Neural cell (in vitro differentiated cells): Measurements from ENCODE around the gene MACF1. TPM values are rescaled to one million over a fixed set of nuclear protein-coding genes. Genes with fewer than 3 reads are reported as not detected.

ENCODE experiments used
- H2AFZ ChIP-seq: fragments of 200-600, 300-800 bp; sonication (generic), shearing (Covaris generic); 2 replicates; pipeline ENCODE4 v1.6.0; 2014; ENCODE audit warnings: low read depth, mild to moderate bottlenecking, antibody characterized with exemption, low read length, moderate library complexity
- H3F3A ChIP-seq: fragments of 200-600 bp; shearing (Covaris generic); 2 replicates; pipeline ENCODE4 v1.6.1; 2016; ENCODE audit warnings: mild to moderate bottlenecking, moderate library complexity, mixed read lengths, antibody characterized with exemption, low read length; ENCODE audit not compliant: insufficient read depth, poor library complexity, severe bottlenecking
- H3K27ac ChIP-seq: fragments of 200-600, 300-800 bp; sonication (generic), shearing (Covaris generic); 2 replicates; pipeline ENCODE4 v1.5.1; 2014; ENCODE audit warnings: mild to moderate bottlenecking, low read length, moderate library complexity
- H3K27me3 ChIP-seq: fragments of 300-800, 200-600 bp; sonication (generic), shearing (Covaris generic); 2 replicates; pipeline ENCODE4 v1.6.0; 2014; ENCODE audit warnings: mild to moderate bottlenecking, low read depth, low read length, moderate library complexity; ENCODE audit not compliant: insufficient read depth
- H3K36me3 ChIP-seq: fragments of 300-800, 200-600 bp; sonication (generic), shearing (Covaris generic); 2 replicates; pipeline ENCODE4 v1.5.1; 2014; ENCODE audit warnings: mild to moderate bottlenecking, antibody characterized with exemption, low read length, moderate library complexity; ENCODE audit not compliant: insufficient read depth
- H3K4me2 ChIP-seq: fragments of 300-800, 200-600 bp; sonication (generic), shearing (Covaris generic); 2 replicates; pipeline ENCODE4 v1.6.0; 2014; ENCODE audit warnings: mild to moderate bottlenecking, low read length
- H3K4me3 ChIP-seq: fragments of 300-800, 200-600 bp; sonication (generic), shearing (Covaris generic); 2 replicates; pipeline ENCODE4 v1.5.1; 2014; ENCODE audit warnings: mild to moderate bottlenecking, low read length, moderate library complexity
- H3K79me2 ChIP-seq: fragments of 200-600 bp; shearing (Covaris generic); replicated peaks from 2 replicates; pipeline ENCODE4 v1.6.0; 2014; ENCODE audit warnings: mild to moderate bottlenecking, low read length, moderate library complexity; ENCODE audit not compliant: insufficient read depth
- H3K9ac ChIP-seq: fragments of 300-800, 200-600 bp; sonication (generic), shearing (Covaris generic); 2 replicates; pipeline ENCODE4 v1.6.1; 2016; ENCODE audit warnings: mild to moderate bottlenecking, low read length, mixed read lengths
- H3K9me2 ChIP-seq: fragments of 200-600 bp; shearing (Covaris generic); 2 replicates; pipeline ENCODE4 v1.6.1; 2016; ENCODE audit warnings: mild to moderate bottlenecking, low read length, mixed read lengths; ENCODE audit not compliant: insufficient read depth
- H3K9me3 ChIP-seq: fragments of 200-600, 300-800 bp; sonication (generic), shearing (Covaris generic); 2 replicates; pipeline ENCODE4 v1.6.1; 2016; ENCODE audit warnings: mild to moderate bottlenecking, mixed run types, low read length, moderate library complexity, mixed read lengths
- H4K20me1 ChIP-seq: fragments of 200-600 bp; shearing (Covaris generic); 2 replicates; pipeline ENCODE4 v1.6.1; 2016; ENCODE audit warnings: mild to moderate bottlenecking, mixed run types; ENCODE audit not compliant: insufficient read depth
- EP300 ChIP-seq: fragments of 450-650 bp; conservative IDR thresholded peaks from 2 replicates; pipeline ENCODE4 v1.6.1; 2014; ENCODE audit warnings: antibody characterized with exemption, mild to moderate bottlenecking, moderate library complexity; ENCODE audit not compliant: poor library complexity, severe bottlenecking
- EZH2 ChIP-seq: fragments of 200-600, 300-800 bp; shearing (Covaris generic), sonication (generic); IDR thresholded peaks from 2 replicates; pipeline ENCODE4 v1.6.1; 2014; ENCODE audit warnings: antibody characterized with exemption, low read length, borderline replicate concordance, mild to moderate bottlenecking; ENCODE audit not compliant: insufficient read depth, poor library complexity, severe bottlenecking
- MXI1 ChIP-seq: fragments of 450-650 bp; conservative IDR thresholded peaks from 2 replicates; pipeline ENCODE4 v1.6.1; 2014; ENCODE audit warnings: antibody characterized with exemption, mild to moderate bottlenecking; ENCODE audit not compliant: poor library complexity, severe bottlenecking
- POLR2AphosphoS5 ChIP-seq: IDR thresholded peaks from 2 replicates; pipeline ENCODE4 v1.6.1; 2012
- RAD21 ChIP-seq: fragments of 450-650 bp; conservative IDR thresholded peaks from 2 replicates; pipeline ENCODE4 v1.6.1; 2014; ENCODE audit warnings: antibody characterized with exemption, mild to moderate bottlenecking, moderate library complexity
- SMC3 ChIP-seq: fragments of 450-650 bp; conservative IDR thresholded peaks from 2 replicates; pipeline ENCODE4 v1.6.1; 2014; ENCODE audit warnings: antibody characterized with exemption, mild to moderate bottlenecking, moderate library complexity; ENCODE audit not compliant: poor library complexity
- TAF1 ChIP-seq: IDR thresholded peaks from 2 replicates; pipeline ENCODE4 v1.6.1; 2012; ENCODE audit warnings: low read depth
- polyA plus RNA-seq: library from polyadenylated mRNA; depleted of rRNA; stranded (reverse); fragments of >200 nt; gene quantifications from 2 replicates; pipeline ENCODE4 v1.2.3, GENCODE V29; 2014
- TF ChIP-seq, protein P1 (sequence below): IDR thresholded peaks from 2 replicates; pipeline ENCODE4 v1.6.1; 2012; ENCODE audit warnings: borderline replicate concordance
- TF ChIP-seq, protein P2 (sequence below): fragments of 450-650 bp; IDR thresholded peaks from 2 replicates; pipeline ENCODE4 v1.5.1; 2014; ENCODE audit warnings: antibody characterized with exemption, mild to moderate bottlenecking, moderate library complexity; ENCODE audit not compliant: poor library complexity, severe bottlenecking

MACF1 gene
- polyA plus RNA-seq, 1 donor from 2014 or later = 176 TPM

DNA sequence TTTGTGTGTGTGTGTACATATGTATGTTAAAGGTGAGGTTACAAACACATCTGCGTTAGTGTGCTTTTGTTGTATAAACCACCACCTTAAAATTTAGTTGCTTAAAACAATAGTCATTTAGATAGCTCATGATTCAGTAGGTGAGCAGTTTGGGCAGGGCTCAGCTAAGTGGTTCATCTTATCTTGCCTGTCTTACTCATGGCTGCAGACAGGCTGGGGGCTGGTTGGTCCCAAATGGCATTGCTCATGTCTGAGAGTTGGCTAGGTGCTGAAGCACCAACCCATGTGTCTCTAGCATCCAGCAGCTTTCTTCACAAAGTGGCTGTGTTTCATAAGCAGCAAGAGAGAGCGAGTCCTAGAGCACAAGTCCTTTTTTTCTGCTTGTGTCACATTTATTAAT lies 91.4 kb downstream of the MACF1 start:
- Histone ChIP-seq H3K36me3 (peaks cover 37% of the 10 kb centered on the region), H2AFZ (no peak overlapping the region), H3K79me2 (no peaks in the 10 kb centered on the region), H4K20me1 (no peaks in the 10 kb centered on the region), H3K4me2 (no peak overlapping the region), H3K9me2 (no peaks in the 10 kb centered on the region), H3K27ac (no peak overlapping the region), H3K27me3 (no peaks in the 10 kb centered on the region), H3K9ac (no peak overlapping the region), H3F3A (no peaks in the 10 kb centered on the region), H3K9me3 (no peaks in the 10 kb centered on the region), H3K4me3 (no peak overlapping the region)
- TF ChIP-seq POLR2AphosphoS5 = no peak
- no peak for TF ChIP-seq SMC3
- TF ChIP-seq EZH2 = no peak
- TF ChIP-seq MXI1 = no peak
- no peak for TF ChIP-seq TAF1
- no peak for TF ChIP-seq EP300
- TF ChIP-seq, protein P1, sequence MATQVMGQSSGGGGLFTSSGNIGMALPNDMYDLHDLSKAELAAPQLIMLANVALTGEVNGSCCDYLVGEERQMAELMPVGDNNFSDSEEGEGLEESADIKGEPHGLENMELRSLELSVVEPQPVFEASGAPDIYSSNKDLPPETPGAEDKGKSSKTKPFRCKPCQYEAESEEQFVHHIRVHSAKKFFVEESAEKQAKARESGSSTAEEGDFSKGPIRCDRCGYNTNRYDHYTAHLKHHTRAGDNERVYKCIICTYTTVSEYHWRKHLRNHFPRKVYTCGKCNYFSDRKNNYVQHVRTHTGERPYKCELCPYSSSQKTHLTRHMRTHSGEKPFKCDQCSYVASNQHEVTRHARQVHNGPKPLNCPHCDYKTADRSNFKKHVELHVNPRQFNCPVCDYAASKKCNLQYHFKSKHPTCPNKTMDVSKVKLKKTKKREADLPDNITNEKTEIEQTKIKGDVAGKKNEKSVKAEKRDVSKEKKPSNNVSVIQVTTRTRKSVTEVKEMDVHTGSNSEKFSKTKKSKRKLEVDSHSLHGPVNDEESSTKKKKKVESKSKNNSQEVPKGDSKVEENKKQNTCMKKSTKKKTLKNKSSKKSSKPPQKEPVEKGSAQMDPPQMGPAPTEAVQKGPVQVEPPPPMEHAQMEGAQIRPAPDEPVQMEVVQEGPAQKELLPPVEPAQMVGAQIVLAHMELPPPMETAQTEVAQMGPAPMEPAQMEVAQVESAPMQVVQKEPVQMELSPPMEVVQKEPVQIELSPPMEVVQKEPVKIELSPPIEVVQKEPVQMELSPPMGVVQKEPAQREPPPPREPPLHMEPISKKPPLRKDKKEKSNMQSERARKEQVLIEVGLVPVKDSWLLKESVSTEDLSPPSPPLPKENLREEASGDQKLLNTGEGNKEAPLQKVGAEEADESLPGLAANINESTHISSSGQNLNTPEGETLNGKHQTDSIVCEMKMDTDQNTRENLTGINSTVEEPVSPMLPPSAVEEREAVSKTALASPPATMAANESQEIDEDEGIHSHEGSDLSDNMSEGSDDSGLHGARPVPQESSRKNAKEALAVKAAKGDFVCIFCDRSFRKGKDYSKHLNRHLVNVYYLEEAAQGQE = no peak
- TF ChIP-seq, protein P2, sequence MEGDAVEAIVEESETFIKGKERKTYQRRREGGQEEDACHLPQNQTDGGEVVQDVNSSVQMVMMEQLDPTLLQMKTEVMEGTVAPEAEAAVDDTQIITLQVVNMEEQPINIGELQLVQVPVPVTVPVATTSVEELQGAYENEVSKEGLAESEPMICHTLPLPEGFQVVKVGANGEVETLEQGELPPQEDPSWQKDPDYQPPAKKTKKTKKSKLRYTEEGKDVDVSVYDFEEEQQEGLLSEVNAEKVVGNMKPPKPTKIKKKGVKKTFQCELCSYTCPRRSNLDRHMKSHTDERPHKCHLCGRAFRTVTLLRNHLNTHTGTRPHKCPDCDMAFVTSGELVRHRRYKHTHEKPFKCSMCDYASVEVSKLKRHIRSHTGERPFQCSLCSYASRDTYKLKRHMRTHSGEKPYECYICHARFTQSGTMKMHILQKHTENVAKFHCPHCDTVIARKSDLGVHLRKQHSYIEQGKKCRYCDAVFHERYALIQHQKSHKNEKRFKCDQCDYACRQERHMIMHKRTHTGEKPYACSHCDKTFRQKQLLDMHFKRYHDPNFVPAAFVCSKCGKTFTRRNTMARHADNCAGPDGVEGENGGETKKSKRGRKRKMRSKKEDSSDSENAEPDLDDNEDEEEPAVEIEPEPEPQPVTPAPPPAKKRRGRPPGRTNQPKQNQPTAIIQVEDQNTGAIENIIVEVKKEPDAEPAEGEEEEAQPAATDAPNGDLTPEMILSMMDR = no peak

DNA sequence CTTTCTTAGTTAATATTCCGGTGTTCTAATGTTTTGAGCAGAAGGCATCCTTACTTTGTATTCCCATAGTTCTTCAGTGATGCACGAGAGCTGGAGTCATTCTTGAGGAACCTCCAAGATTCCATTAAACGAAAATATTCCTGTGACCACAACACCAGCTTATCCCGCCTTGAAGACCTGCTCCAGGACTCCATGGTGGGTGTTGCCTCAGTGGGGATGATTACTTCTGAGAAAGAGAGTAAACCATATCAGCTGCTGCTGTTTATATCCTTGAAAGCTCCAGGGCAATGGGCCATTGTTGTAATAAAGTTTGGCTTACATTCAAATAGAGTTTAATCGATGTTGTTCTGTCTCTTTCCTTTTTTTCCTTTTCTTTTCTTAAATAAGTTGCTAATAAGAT lies 93.1 kb downstream of the MACF1 start:
- no peak overlapping the region for H3K9ac ChIP-seq
- H3K9me3 ChIP-seq = no peaks in the 10 kb centered on the region
- no peak for TF ChIP-seq POLR2AphosphoS5
- no peak for TF ChIP-seq RAD21
- TF ChIP-seq, protein P2 = no peak
- TF ChIP-seq, protein P1 = no peak
- TF ChIP-seq EZH2 = no peak
- TF ChIP-seq MXI1 = no peak
- no peak overlapping the region for H2AFZ ChIP-seq
- H3K4me3 ChIP-seq = no peak overlapping the region
- H3K79me2 ChIP-seq = no peaks in the 10 kb centered on the region
- H3K27ac ChIP-seq = no peak overlapping the region
- H3K27me3 ChIP-seq = no peaks in the 10 kb centered on the region
- H3F3A ChIP-seq = no peaks in the 10 kb centered on the region
- peaks cover 24% of the 10 kb centered on the region for H3K36me3 ChIP-seq
- no peaks in the 10 kb centered on the region for H3K9me2 ChIP-seq
- H3K4me2 ChIP-seq = no peak overlapping the region
- no peaks in the 10 kb centered on the region for H4K20me1 ChIP-seq
